Spleen (tissue), 7 donors: ENCODE measurements around the gene MLKL.

ENCODE experiments used
- POLR2A ChIP-seq, 3 donors: fragments of 450-650 bp; IDR thresholded peaks; one replicate each; pipeline ENCODE4 v1.5.1; 2017; ENCODE audit warnings: antibody characterized with exemption in 3 of 3, mild to moderate bottlenecking in 1 of 3
- TF ChIP-seq, protein P1 (sequence below), 11 experiments: fragments of 200-600 bp in 7 of 11; fragments of 450-650 bp in 4 of 11; sonication (generic) in 4 of 11; IDR thresholded peaks in 8 of 11; conservative IDR thresholded peaks in 3 of 11; 1 replicate in 7 of 11; 2 replicates in 4 of 11; pipeline versions ENCODE4 v1.4.0 to v1.8.0; 2016 to 2021; ENCODE audit warnings: antibody characterized with exemption in 11 of 11, inconsistent platforms in 4 of 11, mild to moderate bottlenecking in 1 of 11
- donor health status: DM: no; HTN: no; CAD: no; lungs with moderate emphysema.
- donor health status: DM: no; HTN: no; CAD: no.
- donor health status: DM: no; HTN: no; CAD: no.

DNA sequence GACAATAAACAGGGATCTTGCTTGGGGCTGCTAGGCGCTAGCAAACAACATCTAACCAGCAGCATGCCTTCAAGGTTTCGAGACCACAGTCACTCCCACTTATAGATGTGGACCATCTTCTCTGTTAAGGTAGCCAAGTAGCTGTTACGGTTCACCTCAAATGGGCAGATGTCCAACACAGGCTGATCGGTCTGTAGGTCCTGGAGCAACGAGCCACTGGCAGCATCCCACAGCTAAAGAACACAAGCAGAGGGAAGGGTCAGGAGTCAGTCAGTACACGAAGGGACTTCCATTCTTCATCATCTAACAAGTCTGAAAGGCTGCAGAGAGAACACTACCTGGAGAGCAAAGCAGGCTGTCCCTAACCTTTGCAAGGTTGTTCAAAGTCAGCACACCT is 76.8 kb downstream of the MLKL start:
- TF ChIP-seq, protein P1, sequence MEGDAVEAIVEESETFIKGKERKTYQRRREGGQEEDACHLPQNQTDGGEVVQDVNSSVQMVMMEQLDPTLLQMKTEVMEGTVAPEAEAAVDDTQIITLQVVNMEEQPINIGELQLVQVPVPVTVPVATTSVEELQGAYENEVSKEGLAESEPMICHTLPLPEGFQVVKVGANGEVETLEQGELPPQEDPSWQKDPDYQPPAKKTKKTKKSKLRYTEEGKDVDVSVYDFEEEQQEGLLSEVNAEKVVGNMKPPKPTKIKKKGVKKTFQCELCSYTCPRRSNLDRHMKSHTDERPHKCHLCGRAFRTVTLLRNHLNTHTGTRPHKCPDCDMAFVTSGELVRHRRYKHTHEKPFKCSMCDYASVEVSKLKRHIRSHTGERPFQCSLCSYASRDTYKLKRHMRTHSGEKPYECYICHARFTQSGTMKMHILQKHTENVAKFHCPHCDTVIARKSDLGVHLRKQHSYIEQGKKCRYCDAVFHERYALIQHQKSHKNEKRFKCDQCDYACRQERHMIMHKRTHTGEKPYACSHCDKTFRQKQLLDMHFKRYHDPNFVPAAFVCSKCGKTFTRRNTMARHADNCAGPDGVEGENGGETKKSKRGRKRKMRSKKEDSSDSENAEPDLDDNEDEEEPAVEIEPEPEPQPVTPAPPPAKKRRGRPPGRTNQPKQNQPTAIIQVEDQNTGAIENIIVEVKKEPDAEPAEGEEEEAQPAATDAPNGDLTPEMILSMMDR (IDR thresholded peaks at IDR 0.05 in 8 of 11, conservative IDR thresholded peaks at IDR 0.05 in 3 of 11) = no peak
- no peak for TF ChIP-seq POLR2A (IDR thresholded peaks at IDR 0.05)
